GM21367 (cell line): ENCODE measurements around the gene SRCIN1.
"Not testable (repeated sequence)": the region's sequence is repeated elsewhere in the genome, so short reads cannot be mapped to it uniquely, and the experiment has no call there.

Experiments used
- ATAC-seq: cut with Tn5 transposase; IDR thresholded peaks from one replicate; pipeline ENCODE4 v1.9.1; 2021; ENCODE audit not compliant: unreplicated experiment

SRCIN1 gene

DNA sequence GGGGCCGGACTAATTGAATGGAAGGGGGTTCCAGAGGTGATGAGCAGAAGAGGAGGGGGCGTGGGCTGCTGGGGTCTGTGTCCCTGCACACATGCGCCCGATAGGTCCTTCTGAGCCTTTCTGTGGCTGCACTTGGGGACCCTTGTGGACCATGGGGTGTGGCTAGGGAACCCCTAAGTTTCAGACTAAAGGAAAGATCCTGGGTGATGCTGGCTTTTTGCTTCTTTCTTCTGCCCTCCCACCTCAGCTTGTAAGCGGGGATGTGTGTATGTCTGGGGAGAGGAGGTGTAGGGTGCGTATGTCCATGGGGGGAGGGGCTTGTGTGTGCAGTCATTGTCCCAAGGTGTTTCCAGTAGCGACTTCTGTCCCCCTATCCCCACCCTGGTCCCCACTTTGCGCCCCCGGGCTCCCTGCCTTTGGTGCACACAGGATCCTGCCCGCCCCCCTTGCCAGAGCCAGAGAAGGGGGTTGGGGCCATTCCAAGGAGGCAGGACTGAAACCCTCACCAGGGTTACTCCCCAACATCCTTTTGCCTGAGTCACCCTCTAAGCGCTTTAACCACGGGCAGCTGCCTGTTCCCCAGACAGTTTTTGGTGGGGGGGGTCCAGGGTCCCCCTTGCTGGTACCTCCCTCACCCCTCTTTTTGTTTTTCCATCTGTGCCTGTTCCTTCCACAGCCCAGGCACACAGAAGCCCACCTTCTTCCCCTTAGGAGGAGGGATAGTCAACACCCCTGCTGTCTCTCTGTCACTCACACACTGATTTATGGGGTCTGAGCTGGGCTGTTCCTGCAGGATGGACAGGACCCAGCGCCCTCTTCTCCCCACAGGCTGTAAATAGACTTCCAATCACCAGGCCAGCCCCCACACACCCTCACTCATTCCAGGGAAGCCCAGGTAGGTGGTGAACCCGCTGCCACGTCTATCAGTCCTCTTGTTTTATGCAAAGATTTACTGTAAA lies 94.3 kb downstream of the SRCIN1 start:
- no peak for ATAC-seq

DNA sequence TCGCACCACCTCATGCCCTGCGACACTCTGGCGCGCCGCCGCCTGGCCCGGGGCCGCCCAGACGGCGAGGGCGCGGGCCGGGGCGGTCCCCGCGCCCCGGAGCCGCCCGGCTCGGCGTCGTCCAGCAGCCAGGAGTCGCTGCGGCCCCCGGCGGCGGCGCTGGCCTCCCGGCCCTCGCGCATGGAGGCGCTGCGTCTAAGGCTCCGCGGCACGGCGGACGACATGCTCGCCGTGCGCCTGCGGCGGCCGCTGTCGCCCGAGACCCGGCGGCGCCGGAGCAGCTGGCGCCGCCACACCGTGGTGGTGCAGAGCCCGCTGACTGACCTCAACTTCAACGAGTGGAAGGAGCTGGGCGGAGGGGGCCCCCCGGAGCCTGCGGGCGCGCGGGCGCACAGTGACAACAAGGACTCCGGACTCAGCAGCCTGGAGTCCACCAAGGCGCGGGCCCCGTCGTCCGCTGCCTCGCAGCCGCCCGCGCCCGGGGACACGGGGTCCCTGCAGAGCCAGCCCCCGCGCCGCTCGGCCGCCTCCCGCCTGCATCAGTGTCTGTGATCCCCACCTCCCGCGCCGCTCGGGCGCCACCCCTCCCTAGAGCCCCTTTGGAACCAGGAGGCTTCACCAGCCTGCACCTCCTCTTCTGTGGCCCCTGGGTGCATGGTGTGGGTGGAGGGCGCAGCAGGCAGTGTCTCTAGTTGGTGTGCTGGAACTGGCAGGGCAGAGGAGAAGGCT lies 95.2 kb downstream of the SRCIN1 start:
- ATAC-seq: no peak

DNA sequence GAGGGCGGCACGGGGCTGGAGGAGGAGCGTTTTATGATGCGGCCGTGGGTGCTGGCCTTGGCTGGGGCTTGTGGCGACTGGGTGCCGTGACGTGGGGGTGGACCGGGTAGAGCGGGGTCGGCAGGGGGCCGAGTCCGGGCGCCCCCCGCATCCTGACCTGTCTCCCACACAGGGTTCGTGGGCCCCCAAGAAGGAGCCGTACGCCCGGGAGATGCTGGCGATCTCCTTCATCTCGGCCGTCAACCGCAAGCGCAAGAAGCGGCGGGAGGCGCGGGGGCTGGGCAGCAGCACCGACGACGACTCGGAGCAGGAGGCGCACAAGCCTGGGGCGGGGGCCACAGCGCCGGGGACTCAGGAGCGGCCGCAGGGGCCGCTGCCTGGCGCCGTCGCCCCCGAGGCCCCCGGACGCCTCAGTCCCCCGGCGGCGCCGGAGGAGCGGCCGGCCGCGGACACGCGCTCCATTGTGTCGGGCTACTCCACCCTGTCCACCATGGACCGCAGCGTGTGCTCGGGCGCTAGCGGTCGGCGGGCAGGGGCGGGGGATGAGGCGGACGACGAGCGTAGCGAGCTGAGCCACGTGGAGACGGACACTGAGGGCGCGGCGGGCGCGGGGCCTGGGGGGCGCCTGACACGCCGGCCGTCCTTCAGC lies 95.9 kb downstream of the SRCIN1 start:
- no peak for ATAC-seq

DNA sequence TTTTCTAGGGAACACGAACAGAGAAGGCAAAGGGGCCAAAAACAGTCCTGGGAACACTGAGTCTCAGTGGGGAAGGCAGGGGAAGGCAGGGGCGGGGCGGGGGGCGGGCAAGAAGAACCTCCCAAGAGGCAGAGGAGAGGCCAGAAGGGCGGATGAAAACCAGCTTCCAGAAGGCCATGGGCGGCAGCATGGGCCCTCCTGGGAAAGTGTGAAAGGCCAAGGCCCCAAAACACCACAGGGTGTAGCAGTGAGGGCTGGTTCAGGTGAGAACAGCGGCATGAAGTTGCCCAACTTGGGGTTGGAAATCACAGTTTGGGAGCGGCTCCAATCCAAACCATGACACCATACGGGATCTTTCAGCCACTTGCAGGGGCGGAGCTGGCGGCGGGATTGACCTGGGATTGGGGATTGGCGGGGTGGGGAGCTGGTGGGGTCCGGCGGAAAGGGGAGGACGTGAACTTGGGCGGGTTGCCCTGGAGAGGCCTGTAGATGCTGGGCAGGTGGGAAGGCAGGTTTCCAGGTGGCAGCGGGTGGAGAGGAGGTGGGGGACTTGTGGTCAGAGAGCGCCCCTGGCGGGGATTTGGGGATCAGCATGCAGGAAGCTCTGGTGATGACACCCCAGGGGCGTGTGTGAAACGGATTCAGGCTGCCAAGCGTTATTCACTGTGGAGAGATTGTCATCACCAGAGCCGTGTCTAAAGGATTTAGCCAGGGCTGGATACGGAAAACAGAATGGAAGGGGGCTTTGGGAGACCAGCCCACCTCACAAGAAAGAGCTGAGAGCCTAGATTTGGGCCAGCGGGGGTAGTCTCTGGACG lies 96.6 kb downstream of the SRCIN1 start:
- ATAC-seq: no peak

DNA sequence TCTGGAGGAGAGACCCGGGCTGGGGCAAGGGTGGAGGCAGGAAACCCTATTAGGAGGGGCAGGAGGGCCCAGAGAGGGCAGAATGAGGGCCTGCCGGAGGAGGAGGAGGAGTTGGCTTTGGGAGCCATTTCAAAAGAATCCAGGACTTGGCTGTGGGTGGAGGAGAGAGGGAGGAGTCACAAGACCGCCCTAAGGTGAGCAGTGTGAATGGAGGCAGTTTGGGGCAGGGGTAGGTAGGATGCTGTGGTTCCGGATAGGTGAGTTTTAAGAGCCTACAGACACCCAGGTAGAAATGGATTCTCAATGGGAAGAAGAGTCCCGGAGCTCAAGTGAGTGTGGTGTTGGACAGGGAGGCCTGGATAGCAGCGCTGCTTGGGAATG lies 97.2 kb downstream of the SRCIN1 start:
- ATAC-seq: no peak

DNA sequence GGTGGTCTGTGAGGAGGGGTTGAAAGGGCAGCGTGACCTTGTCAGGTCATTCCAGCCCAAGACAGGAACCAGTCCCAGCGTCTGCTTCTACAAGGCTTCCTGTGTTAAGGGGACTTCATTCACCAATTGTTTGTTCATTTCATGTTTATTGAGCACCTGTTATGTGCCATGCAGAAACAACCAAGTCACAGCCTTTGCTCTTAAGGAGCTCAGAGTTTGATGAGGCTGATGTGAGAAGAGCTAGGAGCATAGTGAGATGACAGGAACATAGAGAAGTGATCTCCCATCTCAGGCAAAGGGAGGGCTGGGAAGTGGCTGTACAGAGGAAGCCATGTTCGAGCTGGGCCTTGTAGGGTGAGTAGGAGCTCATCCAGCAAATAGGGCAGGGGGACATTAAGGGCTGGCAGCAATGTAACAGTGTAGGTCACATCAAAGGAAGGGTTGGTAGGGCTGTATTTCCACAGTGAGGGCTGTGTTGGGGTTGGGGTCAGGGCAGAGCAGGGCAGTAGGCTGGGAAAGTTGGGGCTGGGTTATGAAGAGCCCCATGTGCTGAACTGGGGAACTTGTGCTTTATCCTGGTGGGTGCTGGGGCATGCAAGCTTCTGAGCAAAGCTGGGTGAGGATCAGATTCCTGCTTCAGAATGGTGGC lies 97.7 kb downstream of the SRCIN1 start:
- ATAC-seq: no peak

DNA sequence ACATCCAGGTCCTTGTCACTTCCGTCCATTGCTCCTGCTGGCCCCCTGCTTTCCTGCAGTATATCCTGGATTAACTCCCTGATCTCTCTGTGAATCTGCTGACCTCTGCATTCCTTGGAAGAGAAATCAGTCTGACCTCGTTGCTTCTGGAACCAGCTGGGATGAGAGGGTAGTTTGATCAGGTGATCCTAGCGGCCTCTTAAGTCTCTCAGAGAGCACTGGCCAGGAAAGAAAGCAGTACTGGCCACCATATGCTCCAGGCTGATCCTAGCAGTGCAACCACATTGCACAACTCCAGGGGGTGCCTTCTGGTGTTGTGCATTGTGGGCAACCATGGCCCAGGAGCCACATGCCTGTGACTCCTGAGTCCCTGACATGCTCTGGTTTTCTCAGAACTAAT lies 98.3 kb downstream of the SRCIN1 start:
- ATAC-seq: no peak

DNA sequence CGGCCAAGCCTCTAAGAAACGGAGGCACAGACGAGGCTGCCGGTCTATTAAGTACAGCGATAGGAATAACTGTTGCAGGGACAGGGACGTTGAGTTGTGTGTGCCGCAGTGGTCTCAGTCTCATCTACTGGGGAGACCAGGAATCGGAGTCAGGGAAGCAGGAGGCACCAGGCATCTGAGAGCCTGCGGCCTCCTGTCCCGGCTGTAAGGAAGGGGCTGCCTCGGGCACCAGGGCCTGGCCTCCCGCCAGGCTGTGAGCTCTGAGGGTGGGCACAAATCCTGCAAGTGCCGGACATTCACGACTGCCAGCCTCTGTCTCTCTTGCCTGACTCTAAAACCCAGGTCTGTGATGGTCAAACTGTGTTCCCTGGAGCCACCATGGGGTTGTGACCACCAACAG lies 101.5 kb downstream of the SRCIN1 start:
- ATAC-seq: no peak

DNA sequence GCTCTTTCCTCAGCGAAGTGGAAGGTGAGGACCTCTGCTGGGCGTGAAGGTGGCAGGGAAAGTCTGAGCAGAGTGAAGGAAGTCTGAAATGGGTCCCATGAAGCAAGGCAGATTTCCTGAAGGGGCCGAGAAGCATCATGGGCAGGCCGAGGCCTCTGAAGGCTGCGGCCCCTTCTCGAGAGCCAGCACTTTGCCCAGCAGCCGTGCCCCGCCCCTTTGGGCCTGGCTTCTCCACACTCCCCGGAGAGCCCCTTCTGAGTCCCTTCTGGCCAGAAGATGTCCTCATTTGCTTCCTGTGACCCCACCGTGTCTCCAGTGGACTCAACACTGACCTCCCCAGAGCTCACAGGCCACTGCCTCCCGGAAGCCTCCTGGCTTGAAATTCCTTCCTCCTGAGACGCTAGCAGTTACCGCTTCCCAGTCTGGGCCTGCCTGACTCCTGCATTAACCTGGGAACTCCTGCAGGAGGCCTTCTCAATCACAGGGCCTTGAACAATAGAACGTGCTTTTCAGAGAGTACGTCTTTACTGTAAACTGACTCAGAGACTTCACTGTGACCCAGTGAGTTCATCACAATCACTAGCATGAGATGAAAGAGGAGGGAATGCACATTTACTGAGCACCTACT lies 102.4 kb downstream of the SRCIN1 start:
- ATAC-seq: not testable (repeated sequence)

DNA sequence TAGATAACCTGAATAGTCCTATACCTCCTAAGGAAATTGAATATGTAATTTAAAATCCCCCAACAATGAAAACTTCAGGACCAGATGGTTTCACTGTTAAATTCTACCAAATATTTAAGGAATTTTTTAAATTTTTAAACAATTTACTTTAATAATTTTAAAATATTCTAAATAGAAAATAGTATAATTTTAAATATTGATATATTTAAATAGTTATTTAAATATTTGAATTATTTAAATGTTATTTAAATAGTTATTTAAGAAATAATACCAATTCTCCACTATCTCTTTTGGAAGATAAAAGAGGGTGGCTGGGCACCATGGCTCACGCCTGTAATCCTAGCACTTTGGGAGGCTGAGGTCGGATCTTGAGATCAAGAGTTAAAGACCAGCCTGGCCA lies 104.0 kb downstream of the SRCIN1 start:
- not testable (repeated sequence) for ATAC-seq

DNA sequence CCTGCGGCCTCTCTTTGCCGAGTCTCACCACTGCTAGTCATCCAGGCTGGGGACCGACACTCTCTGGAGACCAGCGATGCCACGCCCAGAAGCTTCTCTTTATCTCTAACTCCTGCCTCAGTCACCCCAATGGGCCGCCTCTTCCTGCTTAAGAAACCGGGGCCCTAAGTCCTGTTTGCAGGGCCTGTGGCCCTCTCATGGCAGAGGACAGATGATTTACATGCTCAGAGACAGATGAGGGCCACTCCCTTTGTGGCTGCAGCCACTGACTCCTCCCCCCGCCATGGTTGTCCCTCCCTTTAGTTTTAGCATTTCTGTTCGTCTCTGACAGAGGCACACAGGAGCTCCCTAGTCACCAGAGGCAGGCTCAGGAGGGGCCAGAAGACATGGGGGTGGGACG lies 106.5 kb downstream of the SRCIN1 start:
- not testable (repeated sequence) for ATAC-seq

DNA sequence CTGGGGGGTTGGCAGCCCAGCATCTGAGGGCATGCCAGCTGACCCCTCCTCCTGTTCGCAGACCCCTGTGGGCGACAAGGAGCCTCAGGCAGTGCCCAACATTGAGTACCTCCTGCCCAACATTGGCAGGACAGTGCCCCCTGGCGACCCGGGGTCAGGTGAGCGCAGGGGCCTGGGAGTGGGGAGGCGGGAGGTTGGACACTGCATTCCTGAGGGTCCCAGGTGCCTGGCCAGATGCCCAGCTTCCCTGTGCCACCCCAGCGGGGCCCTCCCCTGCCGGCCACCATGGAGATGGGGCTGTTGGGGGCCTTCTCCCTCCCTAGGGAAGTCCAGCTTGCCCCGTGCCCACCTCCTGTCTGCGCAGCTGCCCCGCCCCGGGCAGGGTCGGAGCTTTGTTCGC lies 107.4 kb downstream of the SRCIN1 start:
- ATAC-seq: no peak

DNA sequence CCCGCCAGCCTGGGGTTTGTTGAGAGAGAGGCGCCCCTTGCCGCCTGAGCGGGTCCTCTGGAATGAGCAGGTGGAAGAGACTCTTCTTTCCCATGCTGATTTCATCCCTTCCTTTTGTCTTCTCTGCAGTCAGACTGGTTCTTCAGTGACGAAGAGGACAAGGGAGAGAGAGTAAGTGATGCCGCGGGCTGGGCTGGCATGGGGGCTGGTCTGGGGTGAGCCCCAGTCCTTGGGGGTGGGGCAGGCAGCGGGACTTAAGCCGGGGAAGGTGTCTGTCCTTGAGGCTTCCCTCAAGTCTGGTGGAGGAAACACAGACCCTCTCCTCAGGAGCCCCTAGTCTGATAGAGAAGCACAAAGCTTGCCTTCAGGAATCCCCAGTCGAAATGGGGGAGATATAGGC lies 108.1 kb downstream of the SRCIN1 start:
- ATAC-seq: not testable (repeated sequence)

DNA sequence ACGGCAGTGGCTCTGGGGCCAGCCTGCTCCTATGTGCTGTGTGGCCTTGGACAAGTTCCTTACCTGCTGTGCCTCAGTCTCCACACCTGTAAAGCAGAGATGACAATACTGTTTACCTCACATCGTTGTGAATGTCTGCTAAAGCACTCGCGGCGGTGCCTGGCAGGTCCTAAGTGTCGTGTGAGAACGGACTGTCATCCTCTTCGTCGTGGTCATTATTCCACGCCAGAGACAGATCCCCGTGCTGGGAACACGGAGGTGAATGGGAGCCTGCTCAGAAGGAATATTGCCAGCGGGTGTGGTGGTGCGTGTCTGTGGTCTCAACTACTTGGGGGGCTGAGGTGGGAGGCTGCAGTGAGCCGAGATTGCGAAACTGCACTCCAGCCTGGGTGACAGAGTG lies 111.6 kb downstream of the SRCIN1 start:
- ATAC-seq: not testable (repeated sequence)

DNA sequence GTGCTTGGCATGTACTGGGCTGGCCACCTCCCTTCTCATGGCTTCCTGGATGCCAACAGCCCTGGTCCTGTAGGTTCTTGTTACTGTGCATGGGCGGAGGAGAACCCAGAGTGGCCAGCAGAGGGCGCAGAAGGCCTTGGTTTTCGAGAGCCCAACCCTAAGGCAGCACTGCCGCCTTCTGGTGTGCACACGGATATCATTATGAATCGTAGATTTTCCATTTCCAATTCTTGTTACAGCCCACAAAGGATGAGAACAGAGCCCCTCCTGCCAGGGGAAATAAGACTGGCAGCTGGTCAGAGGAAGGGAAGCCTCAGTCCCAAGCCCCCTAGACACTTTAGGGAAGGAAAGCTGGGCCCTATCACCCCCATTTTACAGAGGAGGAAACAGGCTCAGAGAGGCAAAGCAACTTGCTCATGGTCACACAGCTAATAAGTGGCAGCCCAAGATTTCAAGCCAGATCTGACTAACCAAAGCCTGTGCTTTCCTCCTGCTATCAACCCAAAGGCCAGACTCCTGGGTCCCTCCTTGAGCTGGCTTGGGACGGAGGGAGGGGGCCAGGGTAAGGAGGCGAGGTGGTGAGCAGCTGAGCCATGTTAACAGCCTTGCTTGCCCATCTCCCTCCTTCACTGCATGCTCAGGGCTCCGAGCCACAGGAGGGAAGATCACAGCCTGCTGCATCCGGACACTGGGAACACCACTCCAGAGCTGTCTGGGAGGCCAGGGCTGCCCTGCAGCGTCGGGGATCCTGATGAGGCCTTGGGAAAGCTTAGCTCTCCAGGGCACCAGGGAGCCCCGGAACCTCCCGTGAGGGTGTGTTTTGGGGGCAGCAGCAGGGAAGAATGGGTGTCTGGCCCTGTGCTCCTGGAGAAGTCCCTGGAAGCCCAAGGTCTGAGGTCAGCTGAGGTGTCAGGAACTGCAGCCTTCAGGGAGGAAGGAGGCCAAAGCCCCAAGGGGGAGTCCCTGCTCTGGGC lies 113.4 kb downstream of the SRCIN1 start:
- not testable (repeated sequence) for ATAC-seq

DNA sequence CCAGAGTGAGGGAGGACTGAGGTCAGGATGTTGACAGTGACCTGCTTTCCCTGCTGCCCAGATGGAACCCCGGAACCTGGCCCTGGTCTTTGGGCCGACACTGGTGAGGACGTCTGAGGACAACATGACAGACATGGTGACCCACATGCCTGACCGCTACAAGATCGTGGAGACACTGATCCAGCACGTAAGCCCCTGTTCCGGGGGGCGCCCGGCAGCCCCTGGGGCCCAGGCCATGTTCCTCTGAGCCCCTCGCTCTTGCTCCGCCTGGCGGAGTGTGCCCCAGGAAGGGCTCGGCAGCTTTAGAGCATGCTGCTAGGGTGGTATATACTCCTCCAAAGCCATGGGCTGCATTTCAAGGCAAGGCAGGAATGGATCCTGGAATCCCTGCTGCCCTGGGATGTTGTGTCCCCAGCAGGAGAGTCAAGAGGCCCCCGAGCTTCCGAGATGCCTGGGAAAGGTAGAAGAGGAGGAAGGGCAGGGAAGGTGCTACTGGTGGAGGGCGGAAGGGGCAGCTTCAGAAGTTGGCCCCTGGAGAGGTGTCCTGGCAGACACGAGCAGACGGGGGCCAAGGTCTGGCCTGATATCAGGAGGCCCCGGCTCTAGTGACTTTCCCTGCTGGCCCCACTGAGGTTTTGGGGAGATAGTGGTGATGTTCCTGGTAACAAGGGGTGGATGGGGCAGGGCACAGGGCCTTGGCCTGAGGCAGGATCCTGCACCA lies 114.2 kb downstream of the SRCIN1 start:
- not testable (repeated sequence) for ATAC-seq

DNA sequence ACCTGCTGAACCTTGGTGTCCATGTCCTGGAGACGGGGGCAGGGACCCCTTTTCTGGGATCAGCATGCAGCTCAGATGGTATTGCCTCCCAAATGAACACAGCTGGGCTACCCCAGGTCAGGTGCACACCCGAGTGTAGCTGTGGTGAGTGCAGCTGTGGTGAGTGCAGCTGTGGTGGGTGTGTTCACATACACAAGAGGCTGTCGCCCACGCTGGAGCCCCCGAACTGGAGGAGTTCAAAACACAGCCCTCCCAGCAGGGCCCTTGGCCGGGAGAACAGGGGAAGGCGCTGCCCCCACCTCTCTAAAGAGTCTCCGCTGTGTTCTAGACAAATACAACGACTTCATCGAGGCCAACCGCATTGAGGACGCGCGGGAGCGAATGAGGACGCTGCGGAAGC lies 116.0 kb downstream of the SRCIN1 start:
- not testable (repeated sequence) for ATAC-seq
